Fibroblast of lung (primary cell): ENCODE measurements around the gene MYH9.
"Not testable (repeated sequence)": the region's sequence is repeated elsewhere in the genome, so short reads cannot be mapped to it uniquely, and the experiment has no call there.

ENCODE experiments used
- EZH2 ChIP-seq: IDR thresholded peaks from 2 replicates; pipeline ENCODE4 v1.5.1; 2012; ENCODE audit warnings: low read length, control low read depth, mild to moderate bottlenecking; ENCODE audit errors: missing control alignments
- TF ChIP-seq, protein P1 (sequence below), 2 donors: IDR thresholded peaks in 1 of 2; conservative IDR thresholded peaks in 1 of 2; 1 replicate in 1 of 2; 2 replicates in 1 of 2; pipeline ENCODE4 v1.5.1; 2011 to 2012; ENCODE audit warnings: low read length in 2 of 2, control low read depth in 1 of 2, inconsistent platforms in 1 of 2, low read depth in 1 of 2, mild to moderate bottlenecking in 1 of 2

DNA sequence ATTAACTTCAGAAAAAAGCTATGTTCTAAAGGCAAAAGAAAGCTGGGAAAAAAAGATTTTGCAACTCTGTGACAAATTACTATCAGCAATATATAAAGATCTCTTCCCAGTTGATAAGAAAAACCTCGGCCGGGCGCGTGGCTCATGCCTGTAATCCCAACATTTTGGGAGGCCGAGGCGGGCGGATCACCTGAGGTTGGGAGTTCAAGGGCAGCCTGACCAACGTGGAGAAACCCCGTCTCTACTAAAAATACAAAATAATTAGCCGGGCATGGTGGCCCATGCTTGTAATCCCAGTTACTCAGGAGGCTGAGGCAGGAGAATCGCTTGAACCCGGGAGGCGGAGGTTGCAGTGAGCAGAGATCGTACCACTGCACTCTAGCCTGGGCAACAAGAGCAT lies 1.4 kb upstream of the MYH9 start:
- TF ChIP-seq, protein P1, sequence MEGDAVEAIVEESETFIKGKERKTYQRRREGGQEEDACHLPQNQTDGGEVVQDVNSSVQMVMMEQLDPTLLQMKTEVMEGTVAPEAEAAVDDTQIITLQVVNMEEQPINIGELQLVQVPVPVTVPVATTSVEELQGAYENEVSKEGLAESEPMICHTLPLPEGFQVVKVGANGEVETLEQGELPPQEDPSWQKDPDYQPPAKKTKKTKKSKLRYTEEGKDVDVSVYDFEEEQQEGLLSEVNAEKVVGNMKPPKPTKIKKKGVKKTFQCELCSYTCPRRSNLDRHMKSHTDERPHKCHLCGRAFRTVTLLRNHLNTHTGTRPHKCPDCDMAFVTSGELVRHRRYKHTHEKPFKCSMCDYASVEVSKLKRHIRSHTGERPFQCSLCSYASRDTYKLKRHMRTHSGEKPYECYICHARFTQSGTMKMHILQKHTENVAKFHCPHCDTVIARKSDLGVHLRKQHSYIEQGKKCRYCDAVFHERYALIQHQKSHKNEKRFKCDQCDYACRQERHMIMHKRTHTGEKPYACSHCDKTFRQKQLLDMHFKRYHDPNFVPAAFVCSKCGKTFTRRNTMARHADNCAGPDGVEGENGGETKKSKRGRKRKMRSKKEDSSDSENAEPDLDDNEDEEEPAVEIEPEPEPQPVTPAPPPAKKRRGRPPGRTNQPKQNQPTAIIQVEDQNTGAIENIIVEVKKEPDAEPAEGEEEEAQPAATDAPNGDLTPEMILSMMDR (conservative IDR thresholded peaks at IDR 0.05 in 1 of 2, IDR thresholded peaks at IDR 0.05 in 1 of 2; ENCODE audit: low read depth in 1 of 2, low read length in 2 of 2) = not testable (repeated sequence)
- not testable (repeated sequence) for TF ChIP-seq EZH2
